ENCODE data around the gene SETD4.

Gene SETD4

DNA sequence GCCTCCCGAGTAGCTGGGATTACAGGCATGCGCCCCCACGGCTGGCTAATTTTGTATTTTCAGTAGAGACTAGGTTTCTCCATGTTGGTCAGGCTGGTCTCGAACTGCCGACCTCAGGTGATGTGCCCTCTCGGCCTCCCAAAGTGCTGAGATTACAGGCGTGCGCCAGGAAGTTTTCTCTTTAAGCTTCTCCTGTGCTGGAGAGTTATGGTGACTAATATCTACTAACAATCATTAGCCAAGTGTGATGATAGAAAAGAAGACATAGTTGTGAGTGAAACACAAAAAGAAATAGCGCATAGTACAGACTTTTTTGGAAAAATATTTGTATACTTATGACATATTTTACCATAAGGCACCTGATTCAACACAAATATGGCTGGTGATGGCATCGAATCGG lies 56.5 kb downstream of the SETD4 start:
- no peak for DNase-seq

DNA sequence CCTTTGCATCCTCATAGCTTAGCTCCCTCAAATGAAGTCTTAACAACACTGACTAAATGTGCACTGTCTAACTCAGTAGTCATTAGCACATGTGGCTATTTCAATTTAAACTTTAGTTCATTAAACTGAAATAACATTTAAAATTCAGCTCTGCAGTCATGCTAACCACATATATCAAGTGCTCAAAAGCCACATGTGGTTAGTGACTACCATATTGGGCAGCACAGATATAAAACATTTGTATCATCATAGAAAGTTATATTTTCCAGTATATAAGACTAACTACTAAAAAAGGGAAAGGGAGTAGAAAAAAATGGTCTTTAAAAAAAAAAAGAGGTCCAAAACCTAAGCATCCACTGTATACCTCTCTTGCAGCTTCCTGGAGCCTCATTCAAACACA lies 64.1 kb downstream of the SETD4 start:
- DNase-seq, result no peak

- DNase-seq, result peak; percentile 16
Observed at GRCh38 chr21:35995522-35996088, 64.7 kb downstream of the SETD4 start.

DNA sequence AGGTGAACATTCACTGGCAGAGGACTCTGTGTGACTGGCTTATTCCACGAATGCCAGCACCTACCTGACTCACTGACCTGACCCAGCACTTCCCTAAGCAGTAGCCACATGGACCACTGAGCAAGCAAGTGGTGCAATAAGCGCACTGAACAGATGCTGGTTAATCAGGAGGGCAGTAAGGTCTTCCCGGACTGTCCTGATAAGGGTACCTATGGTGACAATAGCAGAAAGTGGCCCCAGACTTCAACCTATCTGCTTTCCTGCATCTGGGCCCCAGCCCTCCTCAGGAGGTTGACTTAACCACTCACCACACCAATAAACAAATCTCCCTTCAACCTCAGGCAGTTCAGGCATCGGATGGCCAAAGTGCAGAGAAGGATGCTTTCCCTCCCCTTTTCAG lies 65.7 kb downstream of the SETD4 start:
- DNase-seq, result no peak

GRCh38 chr21:35993875-35994490 lies 66.3 kb downstream of the SETD4 start:
- no peak for DNase-seq

GRCh38 chr21:35991131-35991530 lies 69.2 kb downstream of the SETD4 start:
- no peak for DNase-seq

- DNase-seq, result no peak
Observed at GRCh38 chr21:35990609-35991008, 69.7 kb downstream of the SETD4 start.

DNA sequence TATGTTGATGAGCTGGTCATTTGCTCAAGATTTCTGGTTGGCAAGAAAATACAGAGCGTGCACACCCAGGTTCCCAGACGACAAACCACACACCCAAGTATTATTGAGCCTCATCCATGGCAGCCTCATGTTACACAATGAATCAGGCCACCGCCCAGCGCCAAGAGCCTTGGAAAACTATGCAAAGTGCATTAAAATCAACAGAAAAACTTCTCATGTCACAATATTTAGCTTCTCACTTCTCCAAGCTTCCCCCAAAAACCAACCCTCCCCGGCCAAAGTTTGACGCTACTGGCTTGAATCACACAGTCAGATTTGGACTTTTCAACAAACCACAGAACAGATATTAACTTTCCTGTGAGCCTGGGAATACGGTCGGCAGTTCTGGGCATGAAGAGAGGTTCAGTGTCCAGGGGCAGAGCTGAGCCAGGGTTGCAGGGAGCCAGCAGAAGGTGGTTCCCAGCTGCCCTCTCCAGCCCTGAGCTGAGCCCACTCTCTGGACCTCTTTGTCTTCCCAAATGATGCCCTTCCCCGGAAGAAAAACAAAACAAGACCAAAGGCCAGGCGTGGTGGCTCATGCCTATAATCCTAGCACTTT lies 71.1 kb downstream of the SETD4 start:
- DNase-seq, result no peak

GRCh38 chr21:35988416-35989137 lies 71.7 kb downstream of the SETD4 start:
- DNase-seq, result no peak

GRCh38 chr21:35987475-35987874 lies 72.9 kb downstream of the SETD4 start:
- DNase-seq, result no peak

DNA sequence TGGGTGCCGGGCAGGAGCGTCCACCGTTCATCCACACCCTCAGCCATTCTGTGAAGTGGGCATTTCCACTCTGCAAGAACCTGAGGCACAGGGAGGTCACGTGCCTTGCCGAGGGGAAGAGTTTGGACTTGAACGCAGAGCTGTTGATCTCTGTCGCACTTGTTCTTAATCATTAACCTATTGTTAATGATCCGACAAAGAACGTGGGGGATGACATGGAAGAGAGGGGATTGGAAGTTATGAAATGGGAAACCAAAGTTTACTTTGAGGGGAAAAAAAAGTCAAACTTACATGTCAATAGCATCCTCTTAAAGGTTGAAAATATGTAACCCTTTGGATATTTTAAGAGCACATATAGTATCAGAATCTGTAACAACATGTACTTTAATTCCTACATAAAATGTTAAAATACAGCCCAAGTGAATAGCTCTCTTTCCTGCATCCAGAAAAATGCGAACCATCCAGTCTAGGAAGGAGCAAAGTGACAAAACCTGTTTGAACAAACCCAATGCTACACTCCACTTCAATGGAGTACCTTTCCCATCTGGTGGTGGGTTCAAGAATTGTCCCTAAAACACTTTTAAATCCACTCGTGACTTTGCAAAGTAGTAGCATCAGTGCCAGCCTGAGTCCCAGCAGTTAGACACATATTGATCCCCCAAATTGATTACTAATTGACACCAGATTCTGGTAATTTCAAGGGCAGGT lies 75.5 kb downstream of the SETD4 start:
- no peak for DNase-seq

All from NCI-H774 (cell line).